ENCODE measurements around the gene RNF43. TPM values are rescaled to one million over a fixed set of nuclear protein-coding genes. Genes with fewer than 3 reads are reported as not detected.

The RNF43 gene
- total RNA-seq, 1 donor from 2014 or later, result 9.9 TPM

DNA sequence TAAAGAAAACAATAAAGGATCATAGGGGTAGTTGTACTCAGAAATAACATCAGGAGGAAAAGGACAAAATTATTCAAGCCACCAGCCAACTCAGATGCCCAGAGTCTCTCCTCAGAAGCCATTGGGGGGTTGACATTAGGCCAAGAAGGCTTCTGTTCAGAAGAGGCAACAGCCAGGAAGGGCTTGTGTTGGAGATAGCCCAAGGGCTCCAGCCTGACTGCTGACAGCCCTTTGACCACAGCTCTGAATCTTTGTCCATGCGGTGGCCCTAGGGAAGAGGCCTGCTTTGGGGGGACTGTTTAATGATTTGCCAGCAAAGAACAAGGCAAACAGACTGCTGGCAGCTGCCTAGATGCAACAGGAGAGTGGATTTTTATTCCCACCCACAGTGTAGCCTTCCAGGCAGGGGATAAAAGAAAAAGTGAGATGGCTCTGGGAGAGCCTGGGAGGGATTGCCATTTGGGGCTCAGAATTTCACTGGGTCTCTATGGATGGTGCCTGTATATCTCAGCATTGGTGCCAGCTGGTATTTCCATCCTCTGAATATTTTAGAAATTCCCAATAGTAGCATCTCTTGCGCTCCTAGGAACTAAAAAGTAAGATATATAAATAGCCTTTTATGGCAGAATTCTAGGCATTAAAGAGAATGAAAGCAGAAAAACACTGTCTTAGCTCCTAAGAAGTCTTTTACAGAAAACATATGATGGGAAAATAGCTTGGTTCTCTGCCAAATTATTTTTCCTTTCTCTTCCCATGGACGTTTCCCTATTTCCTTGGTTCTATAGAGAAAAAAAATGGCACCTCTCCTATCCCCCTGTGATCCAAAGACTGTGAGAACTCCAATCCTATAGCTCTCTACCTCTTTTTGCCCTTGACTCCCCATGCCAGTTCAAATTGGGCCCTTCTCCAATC is 36.0 kb downstream of the RNF43 start:
- no peak for DNase-seq

DNA sequence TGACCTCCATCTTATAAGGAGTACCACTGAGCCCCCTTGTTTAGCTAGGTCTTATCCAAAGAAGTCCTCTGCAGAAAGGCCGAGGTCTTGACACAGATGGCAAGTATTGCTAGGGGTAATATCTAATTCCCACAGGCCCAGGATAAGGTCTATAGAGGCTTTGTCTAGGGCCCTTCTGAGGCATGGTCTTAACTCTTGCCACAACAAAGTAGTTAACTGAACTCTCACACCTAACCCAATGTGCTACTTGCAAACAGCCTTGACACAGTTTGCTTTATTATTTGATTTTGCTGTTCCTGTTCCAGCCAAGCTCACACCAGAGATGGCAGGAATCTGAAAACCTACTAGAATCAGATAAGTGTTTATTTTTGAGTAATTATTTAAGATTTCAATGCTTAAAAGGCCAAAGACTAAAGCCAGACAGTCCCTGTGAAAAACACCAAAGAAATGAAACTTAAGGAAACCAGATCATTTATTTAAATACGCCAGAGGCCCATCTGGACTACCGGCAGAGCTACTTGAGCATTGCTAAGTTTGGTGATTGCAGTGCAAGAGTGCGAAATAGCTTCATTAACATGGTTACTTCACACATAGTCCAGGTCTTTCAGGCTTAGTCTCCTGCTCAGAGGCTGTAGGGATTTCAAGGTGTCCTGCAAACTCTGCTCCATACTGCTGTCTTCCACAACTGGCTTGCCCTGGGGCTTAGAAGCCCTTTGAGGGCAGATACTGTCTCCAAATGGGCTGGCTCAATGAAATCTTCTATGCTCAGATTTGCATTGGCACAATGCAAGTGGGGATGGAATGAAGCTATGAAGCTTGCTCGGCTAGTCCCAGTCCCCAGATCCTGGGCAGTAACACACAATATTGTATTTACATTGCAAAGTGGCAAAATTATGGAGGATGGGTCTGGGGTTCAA is 36.9 kb downstream of the RNF43 start:
- DNase-seq, result no peak

DNA sequence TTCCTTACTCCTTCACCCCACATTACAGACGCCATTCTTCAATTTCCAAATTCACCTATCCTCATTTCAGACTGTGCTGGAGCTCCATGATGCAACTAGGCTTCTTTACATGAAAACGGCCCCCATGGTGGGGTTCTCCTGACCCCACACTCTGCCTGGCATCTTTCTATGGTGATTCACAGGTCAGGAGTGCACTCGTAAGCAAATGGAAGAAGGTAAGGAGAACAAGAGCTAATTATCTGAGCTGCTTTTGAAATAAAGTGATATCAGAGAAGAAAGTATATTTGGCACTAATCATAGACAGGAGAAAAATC is 37.9 kb downstream of the RNF43 start:
- no peak for DNase-seq

DNA sequence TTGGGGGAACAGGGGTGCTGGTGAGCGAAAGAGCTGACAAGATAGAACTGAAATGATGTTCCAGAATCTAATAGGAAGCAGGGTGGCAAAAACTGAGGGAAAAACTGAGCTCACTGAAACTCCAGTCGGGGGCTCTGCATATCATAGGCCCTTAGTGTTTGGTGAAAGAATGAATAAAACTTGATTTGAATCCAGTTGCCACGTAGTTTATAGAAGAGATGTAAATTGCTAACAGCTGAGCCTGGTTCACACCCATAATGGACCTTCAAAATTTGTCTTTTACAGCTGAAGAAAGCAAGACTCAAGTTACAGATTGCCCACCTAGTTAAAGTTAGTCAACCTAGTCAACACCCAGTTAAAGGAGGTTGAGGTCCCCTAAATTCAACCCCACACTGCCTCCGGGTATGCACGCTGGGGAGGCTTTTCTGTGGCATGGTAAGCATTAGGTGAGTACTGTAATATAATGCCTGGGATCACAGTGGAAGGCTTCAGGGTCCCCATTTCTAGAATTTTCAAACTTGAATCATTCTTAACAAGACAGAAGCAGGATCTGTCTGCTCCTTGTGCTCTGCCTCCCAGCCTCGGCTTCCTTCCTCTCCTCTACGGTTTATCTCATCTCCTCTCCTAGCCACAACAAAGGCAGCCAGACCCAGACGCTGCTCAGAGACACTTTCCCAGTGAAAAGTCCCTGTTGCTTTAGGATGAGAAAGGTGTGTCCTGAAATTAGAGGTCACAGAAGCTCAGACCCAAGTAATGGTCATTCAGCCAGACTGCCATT is 38.4 kb downstream of the RNF43 start:
- no peak for DNase-seq

DNA sequence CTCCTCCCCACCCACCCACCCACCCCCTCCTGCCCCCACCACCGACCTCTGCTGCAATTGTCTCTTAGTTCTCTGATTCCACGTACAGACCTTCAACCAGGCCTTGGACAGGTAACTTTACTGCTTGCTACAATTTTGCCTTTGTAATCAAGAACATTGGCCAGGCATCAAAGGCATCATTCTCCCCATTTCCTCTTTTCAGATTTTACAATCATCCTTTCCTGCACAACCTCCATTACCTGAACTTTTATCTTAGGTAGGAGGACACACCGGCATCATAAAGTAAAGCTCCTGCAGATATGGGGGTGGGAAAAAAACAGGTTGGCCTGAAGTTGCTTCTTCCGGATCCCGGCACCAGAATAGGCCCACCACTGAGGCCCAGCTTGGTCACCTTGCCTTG is 39.7 kb downstream of the RNF43 start:
- no peak for DNase-seq

- no peak for DNase-seq
Observed at GRCh38 chr17:58377093-58377601, 40.2 kb downstream of the RNF43 start.

- DNase-seq, result no peak
Observed at GRCh38 chr17:58376472-58377000, 40.8 kb downstream of the RNF43 start.

GRCh38 chr17:58375811-58376210 is 41.5 kb downstream of the RNF43 start:
- no peak for DNase-seq

- DNase-seq, result no peak
Observed at GRCh38 chr17:58375256-58375655, 42.1 kb downstream of the RNF43 start.

DNA sequence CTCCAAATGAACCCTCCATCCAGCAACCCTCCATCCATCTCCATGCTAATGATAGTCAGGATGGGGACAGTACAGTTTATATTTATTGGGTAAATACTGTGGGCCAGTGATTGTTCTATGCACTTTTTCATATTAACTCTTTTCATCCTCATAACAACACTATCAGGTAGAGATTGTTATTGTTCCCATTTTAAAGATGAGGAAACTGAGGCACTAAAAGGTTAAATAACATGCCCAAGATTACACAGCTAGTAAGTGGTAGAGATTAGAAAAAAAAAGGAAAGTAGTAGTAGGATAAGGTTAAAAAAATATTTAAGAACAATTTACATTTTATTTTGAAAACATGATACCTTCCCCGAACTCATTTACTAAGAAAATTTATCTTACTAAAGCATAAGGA is 43.4 kb downstream of the RNF43 start:
- DNase-seq, result no peak

GRCh38 chr17:58373003-58373402 is 44.3 kb downstream of the RNF43 start:
- DNase-seq, result no peak

- DNase-seq, result no peak
Observed at GRCh38 chr17:58371300-58371950, 45.9 kb downstream of the RNF43 start.

DNA sequence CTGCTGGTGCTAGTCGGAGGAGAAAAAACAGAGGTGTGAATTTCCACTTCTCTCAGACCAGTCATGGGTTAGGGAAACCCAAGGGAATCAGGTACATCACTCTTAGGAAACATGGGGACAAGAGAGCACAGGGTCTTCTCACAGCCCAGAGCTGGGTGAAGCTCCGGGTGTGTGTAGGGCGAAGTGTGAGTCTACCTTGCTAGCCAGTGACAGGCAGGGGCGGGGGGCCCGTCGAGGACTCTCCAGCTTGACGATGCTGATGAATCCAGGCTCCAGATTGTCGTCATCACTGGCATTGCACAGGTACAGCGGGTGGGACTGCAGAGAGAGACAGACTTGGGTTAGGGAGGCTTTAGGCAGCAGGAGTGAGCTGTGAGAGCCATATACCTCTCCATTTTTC is 46.6 kb downstream of the RNF43 start:
- no peak for DNase-seq

DNA sequence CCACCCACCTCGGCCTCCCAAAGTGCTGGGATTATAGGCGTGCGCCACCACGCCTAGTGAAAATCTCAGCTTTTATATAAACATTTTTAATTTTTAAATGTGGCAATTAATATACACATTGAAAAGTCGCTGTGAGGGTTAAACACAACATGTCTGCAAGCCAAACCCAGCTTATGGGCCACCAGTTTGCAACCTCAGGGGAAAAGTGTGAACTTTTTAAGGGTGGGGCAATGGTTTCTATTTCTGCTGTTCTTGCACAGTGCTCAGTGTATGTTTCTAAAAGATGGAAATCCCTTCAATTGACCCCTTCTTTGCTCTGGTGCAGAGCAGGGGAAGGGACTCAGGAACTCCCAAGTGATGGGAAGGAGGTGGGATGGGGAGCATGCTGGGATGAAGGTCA is 47.0 kb downstream of the RNF43 start:
- DNase-seq, result no peak

DNA sequence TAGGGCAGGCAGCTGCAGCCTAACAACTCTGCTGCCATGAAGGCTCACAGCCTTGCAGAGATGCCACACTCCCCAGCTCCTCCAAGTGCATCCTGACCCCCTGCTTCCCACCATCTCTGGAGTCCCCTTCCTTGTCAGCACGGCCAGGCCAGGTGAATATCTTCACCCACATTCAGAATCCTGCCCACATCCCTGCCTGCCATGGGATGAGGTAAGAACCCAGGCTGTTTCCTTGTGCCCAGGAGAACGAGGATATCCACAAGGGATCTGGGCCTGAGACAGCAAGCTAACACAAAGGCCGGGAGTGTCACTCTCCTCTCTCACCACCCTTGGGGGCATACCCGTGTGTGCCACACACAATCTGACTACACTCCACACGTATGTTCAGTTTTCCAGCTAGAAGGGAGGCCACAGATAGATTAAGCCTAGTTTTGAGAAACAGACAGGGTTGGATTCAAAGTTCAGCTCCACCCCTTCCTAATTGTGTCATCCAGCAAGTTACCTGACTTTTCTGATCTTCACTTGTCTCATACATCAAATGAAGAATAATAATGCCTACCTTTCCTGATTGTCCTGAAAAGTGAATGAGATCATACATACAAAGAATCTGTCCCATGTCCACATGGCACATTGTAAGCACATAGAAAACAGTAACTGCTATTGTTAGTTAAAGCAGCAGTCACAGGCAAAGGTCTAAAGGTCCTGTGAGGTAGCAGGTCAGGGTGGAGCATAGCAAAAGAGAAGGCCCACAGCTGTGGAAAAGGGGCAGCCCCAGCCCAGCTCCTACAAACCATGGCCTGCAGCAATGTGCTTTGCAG is 47.9 kb downstream of the RNF43 start:
- DNase-seq, result no peak

GRCh38 chr17:58368860-58369213 is 48.5 kb downstream of the RNF43 start:
- no peak for DNase-seq
